ENCODE data around the gene HAO2. TPM values are rescaled to one million over a fixed set of nuclear protein-coding genes. Genes with fewer than 3 reads are reported as not detected.
"Not testable (repeated sequence)": the region's sequence is repeated elsewhere in the genome, so short reads cannot be mapped to it uniquely, and the experiment has no call there.

Gene HAO2
- total RNA-seq, 1 experiment from 2014 or later, result not detected

DNA sequence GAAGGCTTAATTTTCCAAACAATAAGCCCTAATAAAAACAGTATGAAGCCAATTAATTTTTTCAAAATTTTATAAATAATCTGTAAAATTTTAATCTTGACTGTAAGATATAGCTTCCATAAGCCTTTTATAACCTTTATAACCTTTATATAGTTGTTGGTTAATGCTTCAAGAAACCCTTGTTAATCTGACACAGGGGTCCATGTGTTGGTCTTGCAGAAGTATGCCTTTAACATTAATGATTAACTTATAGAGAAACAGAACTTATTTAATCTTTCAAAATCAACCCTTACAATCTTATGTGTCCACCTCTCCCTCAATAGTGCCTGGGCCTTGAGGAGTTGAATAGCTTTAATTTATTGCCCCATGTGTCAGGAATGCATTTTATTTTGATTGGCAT is 23.2 kb upstream of the HAO2 start:
- DNase-seq (ENCODE audit: low read depth), result no peak

DNA sequence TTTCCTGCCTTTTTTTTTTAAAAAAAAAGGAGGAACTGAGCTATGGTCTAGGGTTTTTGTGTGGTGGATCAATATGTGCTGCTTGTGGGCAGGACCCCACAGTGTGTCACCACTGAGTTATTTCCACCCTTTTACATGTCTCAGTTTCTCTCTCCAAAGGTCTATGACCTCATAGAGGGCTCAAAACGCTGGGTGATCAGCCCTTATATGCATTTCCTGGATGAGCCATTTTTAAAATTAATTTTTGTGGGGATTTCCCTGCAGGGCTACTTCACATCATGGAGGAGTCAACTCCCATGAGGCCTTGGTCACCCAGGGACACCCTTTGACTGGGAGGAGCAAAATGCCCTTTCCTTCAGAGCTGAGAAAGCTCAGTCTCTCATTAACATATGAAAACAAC is 20.7 kb upstream of the HAO2 start:
- DNase-seq (ENCODE audit: low read depth), result no peak

DNA sequence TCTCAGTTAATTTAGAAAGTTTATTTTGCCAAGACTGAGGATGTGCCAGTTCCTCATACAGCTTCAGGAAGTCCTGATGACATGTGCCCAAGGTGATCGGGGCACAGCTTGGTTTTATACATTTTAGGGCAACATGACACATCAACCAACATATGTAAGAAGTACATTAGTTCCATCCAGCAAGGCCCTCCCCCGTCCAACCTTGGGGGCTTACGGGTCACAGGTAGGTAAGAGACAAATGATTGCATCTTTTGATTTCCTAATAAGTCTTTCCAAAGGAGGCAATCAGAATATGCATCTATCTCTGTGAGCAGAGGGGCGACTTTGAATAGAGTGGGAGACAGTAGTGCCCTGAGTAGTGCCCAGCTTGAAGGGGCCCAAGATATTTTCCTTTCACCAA is 19.6 kb upstream of the HAO2 start:
- DNase-seq (ENCODE audit: low read depth), result no peak

DNA sequence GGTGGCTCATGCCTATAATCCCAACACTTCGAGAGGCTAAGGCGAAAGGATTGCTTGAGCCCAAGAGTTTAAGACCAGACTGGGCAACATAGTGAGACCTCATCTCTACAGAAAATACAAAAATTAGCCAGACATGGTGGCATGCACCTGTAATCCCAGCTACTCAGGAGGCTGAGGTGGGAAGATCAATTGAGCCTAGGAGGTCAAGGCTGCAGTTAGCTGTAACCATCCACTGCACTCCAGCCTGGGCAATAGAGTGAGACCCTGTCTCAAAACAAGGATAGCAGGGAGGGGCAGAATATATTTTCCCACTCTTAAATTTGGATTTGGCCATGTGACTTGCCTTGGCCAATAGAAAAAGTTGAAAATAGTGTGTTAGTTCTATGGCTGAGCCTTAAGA is 17.7 kb upstream of the HAO2 start:
- DNase-seq (ENCODE audit: low read depth), result not testable (repeated sequence)

DNA sequence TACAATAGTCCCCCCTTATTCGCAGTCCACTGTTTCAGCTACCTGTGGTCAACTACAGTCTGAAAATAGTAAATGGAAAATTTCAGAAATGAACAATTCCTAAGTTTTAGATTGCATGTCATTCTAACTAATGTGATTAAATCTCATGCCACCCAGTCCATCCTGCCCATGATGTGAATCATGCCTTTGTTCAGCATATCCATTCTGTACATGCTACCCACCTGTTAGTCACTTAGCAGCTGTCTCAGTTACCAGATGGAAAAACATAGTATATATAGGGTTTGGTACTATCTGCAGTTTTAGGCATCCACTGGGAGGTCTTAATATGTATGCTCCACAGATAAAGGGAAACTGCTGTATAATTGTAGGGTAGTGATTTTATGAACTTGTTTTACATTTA is 16.6 kb upstream of the HAO2 start:
- DNase-seq (ENCODE audit: low read depth), result no peak

DNA sequence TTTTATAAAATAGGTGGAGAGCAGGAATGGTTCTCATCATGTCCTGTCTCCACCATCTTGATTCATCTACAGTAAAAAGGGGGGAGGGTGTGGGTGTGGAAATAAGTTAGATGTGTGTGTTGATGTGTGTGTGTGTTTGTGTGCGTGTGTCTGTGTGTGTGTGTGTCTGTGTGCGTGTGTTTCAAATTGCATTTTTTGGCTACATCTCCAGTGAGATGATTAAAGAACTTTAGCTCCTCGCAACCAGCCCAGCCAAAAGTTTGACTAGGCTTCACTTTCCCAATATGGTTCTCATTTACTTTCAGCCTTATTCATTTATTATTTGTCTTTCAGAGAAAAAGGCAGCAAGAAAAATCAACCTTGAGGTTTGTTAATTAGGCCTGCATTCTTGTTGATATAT is 14.7 kb upstream of the HAO2 start:
- DNase-seq (ENCODE audit: low read depth), result no peak

DNA sequence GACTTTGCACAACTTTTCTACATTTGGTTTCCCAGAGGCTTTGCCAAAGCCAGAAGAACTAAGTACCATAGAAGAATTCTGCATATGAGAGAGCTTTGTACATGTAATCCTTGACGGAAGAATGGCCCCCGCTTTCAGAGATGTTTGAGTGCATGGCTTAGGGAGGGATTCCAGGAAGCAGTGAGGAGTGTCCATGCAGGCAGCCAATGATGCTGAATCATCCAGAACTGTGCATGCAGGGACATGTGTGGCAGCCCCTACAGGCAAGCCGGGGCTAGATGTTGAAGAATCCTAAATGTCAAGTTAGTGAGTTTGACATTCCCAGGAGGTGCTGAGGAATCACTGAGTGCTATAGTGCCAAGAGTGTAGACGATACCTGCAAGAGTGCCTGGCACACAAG is 9.9 kb upstream of the HAO2 start:
- DNase-seq (ENCODE audit: low read depth), result no peak

DNA sequence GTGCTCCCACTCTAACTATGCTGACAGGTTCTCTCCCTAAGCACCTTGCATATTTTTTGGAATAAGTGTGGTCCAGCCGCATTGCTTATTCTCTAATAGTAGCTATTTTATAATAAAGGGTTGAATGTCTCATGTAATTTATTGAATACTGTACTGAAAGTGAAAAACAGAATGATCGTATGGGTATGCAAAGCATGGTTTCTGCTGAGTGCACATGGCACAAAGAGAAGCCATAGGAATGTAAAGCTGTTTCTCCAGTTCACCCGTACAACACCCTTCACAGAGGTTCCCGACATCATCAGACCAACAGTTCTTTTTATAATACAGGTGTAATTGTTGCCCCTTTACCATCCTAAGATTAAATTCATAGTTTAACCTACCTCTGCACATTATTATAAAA is 8.9 kb upstream of the HAO2 start:
- no peak for DNase-seq (ENCODE audit: low read depth)

DNA sequence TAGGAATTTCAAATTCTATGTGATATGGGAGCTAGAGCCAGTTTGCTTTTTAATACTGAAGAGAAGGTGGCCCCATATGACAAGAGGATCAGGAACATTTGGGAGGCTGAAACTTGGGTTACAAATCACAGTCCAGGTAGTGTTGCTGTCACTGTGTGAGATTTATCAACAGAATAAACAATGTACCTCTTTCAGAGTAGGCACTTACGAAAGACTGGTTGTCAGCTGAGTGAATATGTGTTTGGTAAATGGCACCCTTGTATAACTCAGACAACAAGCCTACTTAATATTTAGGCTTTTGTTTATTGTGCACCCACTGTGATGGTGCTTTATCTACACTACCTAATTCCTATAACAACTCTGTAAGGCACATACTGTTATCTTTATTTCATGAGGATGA is 7.4 kb upstream of the HAO2 start:
- no peak for DNase-seq (ENCODE audit: low read depth)

DNA sequence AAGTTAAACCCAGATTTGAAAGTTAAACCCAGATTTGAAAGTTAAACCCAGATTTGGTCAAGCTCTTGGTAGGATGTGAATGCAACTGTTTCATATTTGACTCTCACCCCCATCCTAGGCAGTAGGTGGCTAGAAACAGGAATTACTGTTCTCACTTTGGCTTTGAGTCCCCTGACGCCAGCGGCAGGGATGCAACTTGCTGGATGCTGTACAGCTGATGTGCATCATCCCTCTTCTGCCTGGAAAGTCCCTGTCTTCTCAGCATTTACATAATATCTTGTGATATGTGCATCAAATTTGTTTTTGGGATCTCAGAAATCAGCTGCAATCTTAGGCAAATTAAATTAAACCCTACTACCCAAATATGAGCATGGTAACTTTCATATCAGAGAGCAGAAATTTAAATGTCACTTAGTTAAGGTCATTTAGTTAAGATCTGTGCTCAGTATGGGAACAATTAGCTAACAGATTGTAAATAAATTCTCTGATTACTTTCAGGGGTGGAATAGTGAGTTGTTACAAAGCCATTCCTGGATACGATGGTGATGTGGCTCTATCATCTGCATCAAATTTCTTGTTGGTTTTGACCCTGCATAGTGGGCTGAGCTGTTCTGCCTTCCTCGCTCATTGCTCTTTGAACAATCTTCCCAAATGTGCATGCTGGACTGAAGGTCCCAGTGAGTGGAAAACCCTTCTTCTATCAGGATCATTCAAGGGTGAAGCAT is 6.8 kb upstream of the HAO2 start:
- DNase-seq (ENCODE audit: low read depth), result no peak

DNA sequence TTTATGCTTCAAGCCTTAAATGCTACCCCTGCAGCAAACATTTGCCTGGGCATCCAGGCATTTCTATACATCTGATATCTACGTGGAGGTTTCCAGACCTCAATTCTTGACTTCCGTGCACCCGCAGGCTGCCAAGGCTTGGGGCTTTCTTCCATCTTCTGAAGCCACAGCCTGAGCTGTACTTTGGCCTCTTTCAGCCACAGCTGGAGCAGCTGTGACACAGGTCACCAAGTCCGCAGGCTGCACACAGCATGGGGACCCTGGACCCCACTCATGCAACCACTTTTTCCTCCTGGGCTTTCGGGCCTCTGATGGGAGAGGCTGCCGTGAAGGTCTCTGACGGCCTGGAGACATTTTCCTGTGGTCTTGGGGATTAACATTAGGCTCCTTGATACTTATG is 5.4 kb upstream of the HAO2 start:
- no peak for DNase-seq (ENCODE audit: low read depth)

DNA sequence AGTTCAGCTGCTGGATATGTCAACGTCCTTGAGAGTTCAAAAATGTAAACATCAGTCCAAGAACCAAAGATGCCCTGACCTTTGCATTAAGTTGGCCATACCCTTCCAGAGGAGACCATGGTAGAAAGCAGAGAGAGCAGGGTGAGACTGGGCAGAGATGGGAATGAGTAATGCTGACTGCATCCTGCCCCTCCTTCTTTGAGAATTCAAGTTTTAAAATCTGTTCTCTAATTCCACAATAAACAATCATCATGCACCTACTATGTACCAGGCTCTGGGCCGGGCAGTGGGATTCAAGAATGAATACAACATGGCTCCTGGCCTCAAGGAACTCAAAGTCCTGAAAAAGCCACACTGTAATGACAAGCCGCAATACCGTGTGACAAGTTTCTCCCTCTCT is 3.9 kb upstream of the HAO2 start:
- DNase-seq (ENCODE audit: low read depth), result no peak

DNA sequence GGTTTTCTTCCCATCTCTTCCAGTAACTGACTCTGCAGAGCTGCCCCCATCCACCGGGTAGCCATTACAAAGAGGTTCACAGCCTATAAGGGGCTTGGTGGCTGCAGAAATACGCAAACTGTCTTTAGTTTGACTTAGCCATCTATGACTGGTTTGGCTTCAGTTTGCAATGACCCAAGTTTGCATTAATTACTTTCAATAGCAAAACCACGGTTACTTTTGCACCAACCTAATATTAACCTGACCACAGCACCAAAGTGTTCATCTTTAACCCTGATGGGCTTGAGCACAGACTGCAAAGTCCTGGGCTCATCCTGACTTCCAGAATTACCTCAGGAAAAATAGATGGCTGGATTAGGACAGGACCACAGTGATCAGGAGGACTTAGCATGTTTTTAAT is 2.2 kb upstream of the HAO2 start:
- DNase-seq (ENCODE audit: low read depth), result no peak

DNA sequence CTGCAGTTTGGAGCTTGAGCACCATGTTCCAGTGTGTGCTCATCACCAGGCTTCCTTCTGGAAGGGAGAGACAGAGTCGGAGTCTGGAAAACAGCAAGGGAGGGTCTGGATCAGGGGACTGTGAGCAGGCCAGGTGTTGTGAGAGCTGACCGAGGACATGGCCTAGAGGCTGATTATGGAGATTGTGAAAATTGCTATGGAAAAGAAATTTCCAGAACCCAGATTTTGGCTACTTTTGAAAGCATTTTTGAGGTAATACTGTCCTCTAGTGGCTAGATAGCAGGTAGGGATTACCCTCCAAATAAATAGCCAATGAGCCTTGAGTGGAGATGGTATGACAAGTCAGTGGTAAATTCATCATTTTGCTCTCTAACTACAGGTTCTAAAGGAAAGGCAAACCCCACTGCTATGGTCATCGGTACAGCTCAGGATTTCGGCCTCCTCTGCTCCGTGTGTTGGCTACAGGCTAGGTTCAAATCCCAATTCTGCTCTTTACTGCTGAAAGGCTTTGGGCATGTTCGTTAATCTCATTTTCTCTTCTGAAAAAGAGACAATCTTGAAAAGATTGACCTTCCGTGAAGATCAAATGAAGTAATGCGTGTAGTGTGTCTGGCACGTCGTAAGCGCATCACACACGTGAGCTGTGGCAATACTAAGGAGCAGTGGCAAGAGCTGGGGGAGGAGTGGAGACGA is 1.0 kb upstream of the HAO2 start:
- DNase-seq (ENCODE audit: low read depth), result peak; percentile 34

DNA sequence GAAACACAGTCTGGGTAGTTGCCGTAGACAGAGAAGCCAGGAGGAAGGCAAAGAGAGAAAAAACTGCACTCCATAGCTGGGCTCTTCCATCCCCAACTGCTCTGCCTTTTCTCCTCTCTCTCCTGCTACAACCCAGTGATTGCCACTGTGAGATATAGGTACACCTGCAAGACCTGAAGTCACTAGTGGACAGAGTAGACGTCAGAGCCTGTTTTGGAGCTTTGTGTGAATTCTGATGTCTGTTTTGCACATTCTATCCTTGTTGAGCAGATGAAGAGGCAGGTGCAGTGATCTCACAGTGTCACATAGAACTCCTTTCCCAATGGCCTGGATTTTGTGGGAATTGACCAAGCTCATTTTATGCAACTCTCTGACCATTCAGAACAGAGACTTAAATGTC is 2.2 kb downstream of the HAO2 start:
- no peak for DNase-seq (ENCODE audit: low read depth)

DNA sequence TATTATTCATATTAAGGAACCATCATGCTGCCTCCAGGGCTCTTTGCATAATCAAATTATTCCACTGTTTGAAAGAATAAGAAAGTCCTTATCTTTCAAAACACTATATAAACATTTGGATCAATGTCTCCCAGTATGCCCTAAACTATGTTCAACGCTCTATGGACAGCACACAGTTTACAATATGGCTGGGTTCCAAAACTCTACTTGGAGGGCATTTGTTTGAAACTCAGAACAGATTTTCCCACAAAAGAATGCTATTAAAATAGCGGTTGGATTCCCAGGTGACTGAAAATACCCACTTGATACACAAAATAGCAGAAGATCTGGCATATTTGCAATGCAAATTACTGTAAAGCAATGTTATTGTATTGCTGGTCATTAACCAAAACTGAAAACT is 3.2 kb downstream of the HAO2 start:
- DNase-seq (ENCODE audit: low read depth), result no peak

DNA sequence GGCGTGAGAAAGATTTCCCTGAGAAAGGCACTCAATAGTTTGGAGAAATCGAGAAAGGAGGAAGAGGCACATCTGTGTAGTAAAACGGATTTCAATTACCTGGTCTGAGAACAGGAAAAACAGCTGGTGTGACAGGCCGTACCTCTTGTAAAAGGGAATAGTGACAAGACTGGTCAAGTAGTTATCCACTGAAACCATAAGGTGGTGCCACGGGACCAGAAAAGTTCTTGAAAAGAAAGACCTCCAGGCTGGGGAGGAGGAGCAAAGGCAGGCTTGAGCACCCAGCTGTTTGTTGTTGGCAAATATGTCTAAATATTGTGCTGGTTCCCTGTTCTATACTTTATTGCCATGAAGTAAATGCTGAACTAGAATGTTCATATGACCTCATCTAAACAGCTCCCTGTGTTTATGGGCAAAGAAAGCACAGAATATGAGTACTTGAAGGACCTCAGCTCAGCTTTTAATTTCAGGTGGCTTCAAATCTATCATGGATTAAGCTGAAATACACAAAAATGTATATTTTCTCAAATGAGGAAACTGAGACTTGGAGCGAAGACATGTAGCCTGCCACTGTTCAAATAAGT is 4.0 kb downstream of the HAO2 start:
- DNase-seq (ENCODE audit: low read depth), result peak; percentile 43

DNA sequence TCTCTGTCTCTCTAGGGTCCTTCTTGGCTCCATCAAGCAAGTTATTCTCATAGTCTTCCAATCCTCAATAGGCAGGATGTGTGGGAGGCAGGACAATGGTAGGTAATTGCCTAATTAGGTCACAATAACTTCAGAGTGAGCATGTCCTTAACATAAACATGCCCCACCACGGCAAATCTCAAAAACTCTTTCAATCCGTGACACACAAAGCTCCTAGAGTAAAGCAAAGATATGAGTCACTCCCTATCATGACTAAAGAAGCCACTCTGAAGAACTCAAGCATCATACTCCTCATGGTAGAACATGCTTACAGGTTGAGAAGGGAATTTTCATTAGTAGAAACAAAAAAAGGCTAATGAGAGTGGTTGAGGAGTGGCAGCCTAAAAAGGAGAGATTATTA is 4.9 kb downstream of the HAO2 start:
- DNase-seq (ENCODE audit: low read depth), result peak; percentile 57

DNA sequence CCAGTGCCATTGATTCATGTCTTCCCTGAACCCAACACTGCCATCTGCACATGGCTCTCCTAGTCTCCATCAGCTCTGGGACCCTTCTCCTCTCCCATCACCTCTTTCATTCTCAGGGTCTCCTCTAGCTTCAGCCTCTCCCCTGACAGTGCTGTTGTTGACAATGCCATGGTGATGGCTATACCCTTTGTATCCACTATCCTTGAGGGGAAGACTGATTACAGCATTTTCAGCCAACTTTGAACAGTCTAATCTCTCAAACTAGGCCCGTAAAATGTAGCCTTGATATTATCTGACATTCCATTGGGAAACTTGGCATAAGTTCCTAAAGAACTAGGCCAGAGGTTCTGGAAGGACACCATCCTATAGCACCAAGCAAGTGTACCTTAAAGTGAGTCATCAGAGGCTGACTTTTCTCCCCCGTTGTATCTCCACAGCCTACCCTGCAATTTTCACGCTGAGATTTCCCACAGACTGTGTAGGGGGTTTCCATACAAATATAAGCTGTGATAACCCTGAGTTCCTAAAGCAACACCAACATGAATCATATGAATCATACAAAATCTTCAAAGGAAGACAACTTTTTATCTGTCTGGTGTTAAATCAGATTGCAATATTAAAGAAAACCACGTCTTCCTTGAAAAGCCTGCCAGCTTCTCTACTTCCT is 5.8 kb downstream of the HAO2 start:
- peak; percentile 60 for DNase-seq (ENCODE audit: low read depth)

DNA sequence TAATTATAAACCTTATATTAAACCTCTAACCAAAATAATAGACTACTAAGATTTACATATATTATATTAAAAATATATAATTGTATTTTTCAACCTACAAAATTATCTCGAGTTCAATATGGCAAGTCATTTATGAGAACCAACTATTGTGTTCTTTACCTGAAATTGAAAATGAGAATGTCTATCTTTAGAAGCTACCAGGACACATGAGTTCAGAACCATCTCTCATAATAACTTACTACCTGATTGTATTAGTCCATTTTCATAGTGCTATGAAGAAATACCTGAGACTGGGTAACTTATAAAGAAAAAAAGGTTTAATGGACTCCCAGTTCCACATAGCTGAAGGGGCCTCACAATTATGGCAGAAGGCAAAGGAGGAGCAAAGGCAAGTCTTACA is 6.8 kb downstream of the HAO2 start:
- no peak for DNase-seq (ENCODE audit: low read depth)

DNA sequence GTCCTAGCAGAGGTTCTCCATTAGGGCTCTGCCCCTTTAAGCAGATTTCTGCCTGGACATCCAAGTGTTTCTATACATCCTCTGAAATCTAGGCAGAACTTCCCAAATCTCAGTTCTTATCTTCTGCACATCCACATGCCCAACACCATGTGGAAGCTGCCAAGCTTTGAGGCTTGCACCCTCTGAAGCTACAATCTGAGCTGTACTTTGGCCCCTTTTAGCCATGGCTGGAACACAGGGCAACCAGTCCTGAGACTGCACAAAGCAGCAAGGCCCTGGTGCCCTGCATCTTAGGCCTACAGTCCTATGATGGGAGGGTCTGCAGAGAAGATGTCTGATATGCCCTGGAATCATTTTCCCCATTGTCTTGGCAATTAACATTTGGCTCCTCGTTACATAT is 8.0 kb downstream of the HAO2 start:
- no peak for DNase-seq (ENCODE audit: low read depth)

DNA sequence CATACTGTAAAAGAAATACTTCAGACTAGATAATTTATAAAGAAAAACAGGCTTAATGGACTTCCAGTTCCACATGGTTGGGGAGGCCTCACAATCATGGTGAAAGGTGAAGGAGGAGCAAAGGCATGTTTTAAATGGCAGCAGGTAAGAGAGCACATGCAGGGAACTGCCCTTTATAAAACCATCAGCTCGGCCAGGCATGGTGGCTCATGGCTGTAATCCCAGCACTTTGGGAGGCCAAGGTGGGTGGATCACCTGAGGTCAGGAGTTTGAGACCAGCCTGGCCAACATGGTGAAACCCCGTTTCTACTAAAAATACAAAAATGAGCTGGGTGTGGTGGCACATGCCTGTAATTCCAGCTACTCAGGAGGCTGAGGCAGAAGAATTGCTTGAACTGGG is 9.0 kb downstream of the HAO2 start:
- not testable (repeated sequence) for DNase-seq (ENCODE audit: low read depth)

DNA sequence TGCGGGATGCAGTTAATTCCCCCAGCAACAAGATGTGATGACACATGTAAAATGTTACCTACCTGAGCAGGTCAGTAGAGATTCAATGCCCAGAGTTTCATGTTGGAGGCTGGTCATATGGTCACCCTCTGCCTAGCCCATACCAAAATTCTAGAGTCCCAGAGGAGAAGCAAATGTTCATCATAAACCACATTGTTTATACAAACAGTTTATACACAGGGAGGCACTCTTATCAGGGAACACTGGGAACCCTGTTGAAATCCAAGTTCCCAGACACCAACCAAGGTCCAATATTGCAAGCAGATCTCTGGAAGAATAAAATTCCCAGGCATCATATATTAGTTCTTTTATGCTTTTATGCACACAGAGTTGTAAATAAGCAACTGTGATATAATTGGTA is 10.5 kb downstream of the HAO2 start:
- DNase-seq (ENCODE audit: low read depth), result no peak

Measured in RPMI7951 (cell line).